Hepatocyte (in vitro differentiated cells): ENCODE results near the gene TMPRSS4.

Experiments
- EZH2 ChIP-seq: fragments of 200-600 bp; sonication (generic); IDR thresholded peaks from 2 replicates; pipeline ENCODE4 v1.6.1; 2016; ENCODE audit warnings: antibody characterized with exemption, mild to moderate bottlenecking, borderline replicate concordance
- TF ChIP-seq, protein P1 (sequence below): fragments of 200-600 bp; sonication (generic); IDR thresholded peaks from 2 replicates; pipeline ENCODE4 v1.5.1; 2016; ENCODE audit warnings: antibody characterized with exemption, mild to moderate bottlenecking; ENCODE audit not compliant: poor library complexity

DNA sequence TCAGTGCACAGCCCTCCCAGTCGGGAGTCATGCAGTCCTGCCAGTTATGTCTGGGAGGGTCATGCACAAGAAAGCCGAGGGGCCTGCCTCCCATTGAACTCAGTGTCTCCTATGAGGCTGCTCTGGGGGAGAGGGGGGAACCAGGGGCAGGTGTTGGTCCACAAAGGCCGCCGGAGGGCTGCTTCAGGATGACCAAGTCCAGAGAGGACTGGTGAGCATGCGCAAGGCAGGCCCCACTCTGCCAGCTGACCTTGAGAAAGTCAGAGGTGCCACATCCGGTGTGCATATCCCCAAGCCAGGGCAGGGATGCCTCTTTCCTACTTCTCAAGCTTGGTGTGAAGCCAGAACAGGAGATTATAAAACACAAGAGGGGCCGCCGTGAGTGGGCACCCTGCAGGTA lies 71.4 kb downstream of the TMPRSS4 start:
- TF ChIP-seq, protein P1, sequence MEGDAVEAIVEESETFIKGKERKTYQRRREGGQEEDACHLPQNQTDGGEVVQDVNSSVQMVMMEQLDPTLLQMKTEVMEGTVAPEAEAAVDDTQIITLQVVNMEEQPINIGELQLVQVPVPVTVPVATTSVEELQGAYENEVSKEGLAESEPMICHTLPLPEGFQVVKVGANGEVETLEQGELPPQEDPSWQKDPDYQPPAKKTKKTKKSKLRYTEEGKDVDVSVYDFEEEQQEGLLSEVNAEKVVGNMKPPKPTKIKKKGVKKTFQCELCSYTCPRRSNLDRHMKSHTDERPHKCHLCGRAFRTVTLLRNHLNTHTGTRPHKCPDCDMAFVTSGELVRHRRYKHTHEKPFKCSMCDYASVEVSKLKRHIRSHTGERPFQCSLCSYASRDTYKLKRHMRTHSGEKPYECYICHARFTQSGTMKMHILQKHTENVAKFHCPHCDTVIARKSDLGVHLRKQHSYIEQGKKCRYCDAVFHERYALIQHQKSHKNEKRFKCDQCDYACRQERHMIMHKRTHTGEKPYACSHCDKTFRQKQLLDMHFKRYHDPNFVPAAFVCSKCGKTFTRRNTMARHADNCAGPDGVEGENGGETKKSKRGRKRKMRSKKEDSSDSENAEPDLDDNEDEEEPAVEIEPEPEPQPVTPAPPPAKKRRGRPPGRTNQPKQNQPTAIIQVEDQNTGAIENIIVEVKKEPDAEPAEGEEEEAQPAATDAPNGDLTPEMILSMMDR = no peak
- TF ChIP-seq EZH2 = no peak
